ENCODE measurements around the gene NPIPB6.

Gene NPIPB6

DNA sequence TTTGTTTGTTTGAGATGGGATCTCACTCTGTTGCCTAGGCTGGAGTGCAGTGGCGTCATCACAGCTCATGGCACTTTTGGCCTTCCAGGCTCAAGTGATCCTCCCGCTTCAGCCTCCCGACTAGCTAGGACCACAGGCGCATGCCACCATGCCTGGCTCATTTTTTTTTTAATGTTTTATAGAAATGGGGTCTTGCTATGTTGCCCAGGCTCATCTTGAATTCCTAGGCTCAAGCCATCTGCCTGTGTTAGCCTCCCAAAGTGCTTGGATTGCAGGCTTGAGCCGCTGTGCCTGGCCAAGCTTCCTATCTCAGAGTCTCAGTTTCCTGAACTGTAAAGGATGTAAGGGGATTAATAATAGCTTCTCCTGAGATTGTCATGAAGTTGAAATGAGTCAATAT is 63.0 kb downstream of the NPIPB6 start:
- in situ Hi-C loops (cut with HindIII; ENCODE audit: low sequenced_read_pairs), result no loop called here

DNA sequence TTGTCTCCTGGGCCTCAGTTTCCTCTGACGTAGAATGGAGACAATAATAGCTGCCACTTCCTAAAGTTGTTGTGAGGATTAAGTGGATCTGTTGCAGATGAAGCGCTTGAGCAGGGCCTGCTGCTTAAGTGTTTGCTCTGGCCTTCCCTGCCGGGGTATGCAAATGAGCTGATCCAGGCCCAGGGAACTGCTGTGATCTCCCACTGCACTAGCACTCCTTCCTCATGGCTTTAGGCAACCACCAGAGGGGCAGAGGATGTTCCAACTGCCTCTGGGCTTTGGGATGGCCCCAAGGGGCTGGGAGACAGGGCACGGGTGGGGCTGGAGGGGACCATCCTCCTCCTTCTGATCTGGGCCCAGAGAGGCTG is 64.8 kb downstream of the NPIPB6 start:
- in situ Hi-C loops (cut with HindIII; ENCODE audit: low sequenced_read_pairs), result no loop called here

DNA sequence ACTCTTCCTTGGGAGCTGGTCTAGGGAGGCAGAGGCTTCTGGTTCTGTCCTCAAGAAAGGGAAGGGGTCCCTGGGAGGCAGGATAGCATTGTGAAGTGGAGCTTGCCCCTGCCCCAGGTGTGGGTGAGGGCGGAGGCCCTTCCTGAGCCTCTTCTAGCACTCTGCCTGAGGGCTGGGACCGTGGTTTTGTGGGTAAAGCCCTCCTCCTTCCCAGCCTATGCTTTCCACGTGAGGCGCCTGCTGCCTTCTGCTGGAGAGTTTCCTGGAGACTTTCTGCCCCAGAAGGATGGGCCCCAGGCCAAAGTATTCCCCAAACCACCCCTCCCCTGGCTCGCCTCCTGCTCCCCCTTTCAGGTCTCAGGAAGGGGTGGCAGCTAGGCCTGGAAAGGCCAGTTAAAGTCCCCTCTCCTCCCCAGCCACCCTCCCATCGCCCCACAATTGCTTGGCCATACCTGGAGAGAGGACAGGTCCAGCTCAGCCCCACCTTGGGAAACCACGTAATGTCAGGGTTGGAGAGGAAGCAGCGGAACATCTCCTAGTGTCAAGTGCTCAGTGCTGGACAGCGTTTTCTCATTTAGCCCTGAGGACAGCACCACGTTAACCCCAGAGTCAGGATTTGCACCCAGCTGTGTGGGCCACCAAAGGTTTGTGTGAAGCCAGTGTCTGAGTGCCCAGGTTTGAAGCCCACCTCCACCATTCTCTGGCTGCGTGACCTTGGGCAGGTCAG is 65.4 kb downstream of the NPIPB6 start:
- in situ Hi-C loops (cut with HindIII; ENCODE audit: low sequenced_read_pairs), result no loop called here

DNA sequence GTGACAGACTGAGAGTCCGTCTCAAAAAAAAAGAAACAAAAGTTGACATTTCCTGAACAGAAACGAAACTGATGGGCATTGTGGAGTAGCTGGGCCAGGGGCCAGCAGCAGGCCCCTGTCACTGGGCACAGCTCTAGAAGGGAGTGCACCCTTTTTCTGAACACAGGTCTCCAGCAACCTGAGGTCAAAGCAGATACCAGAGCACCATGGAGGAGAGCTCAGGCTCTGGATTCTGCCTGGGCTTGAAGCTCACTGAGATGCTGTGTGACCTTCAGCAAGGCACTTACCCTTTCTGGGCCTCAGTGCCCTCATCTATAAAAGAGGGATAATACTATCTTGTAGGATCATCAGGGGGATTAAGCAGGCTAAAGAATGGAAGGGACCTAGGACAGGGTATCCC is 66.0 kb downstream of the NPIPB6 start:
- in situ Hi-C loops (cut with HindIII; ENCODE audit: low sequenced_read_pairs), result no loop called here

DNA sequence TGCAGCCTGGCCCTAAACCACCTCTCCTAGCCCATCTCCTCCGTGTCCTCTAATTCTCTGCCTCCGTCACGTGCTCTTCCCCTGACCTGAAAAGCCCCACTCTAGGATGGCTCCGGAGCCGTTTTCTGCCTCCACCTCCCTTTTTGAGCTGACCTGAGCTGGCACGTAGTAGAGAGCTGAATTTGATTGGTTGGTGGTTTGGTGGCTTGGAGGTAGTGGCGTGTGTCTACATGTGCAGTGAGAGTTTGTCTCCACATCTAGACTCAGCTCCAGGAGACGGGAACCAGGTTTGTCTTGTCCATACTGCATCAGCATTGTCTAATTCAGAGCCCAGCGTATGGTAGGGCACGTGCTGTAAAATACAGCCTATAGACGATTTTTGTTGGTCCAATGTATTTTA is 68.0 kb downstream of the NPIPB6 start:
- in situ Hi-C loops (cut with HindIII; ENCODE audit: low sequenced_read_pairs), result no loop called here

DNA sequence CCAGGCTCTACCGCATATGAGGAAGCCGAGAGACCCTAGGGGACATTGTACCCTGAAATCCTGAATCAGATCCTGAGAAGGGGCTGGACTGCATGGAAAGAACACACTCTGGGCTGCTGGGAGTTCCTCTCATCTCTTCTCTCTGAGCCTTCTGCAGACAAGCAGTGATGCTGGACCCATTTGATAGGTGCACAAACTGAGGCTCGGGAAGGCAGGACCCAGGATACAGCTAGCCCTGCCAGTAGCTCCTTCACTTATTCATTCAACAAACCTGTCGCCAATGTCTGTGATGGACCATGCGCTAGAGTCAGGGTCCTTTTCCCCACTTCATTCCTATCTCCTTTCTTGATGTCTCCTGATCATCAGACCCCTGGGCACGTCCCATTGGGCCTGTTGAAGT is 69.1 kb downstream of the NPIPB6 start:
- in situ Hi-C loops (cut with HindIII; ENCODE audit: low sequenced_read_pairs), result no loop called here

DNA sequence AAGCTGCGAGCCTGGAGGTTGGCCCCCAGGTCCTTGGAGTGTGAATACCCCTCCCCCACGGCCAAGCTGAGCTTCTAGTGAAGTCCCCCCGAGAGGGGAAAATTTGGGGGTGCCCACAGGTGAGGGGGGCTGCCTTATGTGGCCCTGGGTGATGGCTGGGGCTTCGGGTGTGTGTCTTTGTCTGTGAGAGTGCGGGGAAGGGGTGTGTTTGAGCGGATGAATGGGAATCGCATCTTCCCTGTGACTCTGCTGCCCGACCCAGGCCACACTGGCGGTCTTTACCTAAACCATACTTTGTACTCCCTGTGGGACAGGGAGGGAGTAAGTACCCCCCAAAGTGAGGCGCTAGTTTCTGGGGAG is 69.7 kb downstream of the NPIPB6 start:
- in situ Hi-C loops (cut with HindIII; ENCODE audit: low sequenced_read_pairs), result no loop called here

DNA sequence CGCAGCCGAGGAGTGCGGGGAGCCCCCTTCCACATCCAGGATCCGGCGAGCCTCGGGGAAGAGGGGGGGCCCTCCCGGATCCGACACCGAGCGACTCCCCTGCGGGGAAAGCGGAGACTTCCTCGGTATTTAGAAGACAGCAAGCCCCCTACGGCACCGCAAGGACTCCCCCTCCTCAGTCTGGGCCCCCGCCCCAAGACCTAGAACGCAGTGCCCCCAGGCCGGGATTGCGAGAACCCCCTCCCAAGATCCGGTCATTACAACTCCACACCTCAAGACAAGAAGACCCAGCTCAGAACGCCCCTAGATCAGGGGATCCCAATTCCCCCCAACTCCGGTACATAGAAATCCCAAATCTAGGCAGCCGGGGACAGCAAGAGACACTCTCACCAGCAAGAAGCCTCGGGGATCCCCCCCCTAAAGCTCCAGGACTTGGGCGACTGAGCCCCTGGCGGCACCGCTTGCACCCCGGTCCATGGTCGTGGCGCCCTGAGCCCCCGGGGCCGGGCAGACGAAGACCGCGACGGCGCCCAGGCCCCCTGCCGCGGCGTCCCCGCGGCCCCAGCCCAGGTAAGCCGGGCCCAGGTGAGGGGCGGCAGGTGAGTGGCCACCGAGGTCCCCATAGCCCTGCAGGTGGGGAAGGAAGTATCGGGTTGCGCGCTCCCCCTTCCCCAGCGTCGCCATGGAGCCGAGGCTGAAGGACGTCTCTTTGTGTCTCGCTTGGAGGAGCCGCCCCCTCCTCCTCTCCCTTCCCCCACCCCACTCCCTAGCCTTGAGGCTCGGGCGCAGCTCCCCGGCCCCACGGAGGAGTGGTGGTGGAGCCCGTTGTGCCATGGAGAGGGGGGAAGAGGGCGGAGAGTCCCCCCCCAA is 70.3 kb downstream of the NPIPB6 start:
- in situ Hi-C loops (cut with HindIII; ENCODE audit: low sequenced_read_pairs), result no loop called here

All from endothelial cell of hepatic sinusoid (primary cell).